ENCODE data around the gene OR6B2. TPM values are rescaled to one million over a fixed set of nuclear protein-coding genes. Genes with fewer than 3 reads are reported as not detected.

The OR6B2 gene
- total RNA-seq, 1 donor from 2014 or later, result 1.7 TPM

Other genes with a start within 250 kb of the OR6B2 start
- 100 TPM for gene NDUFA10, start 5.1 kb downstream of the OR6B2 start, total RNA-seq (ENCODE audit: insufficient read depth, low replicate concordance)
- not detected for gene OR6B3, start 23.1 kb upstream of the OR6B2 start, total RNA-seq (ENCODE audit: insufficient read depth, low replicate concordance)
- 18.5 TPM for gene COPS9, start 105.9 kb upstream of the OR6B2 start, total RNA-seq (ENCODE audit: insufficient read depth, low replicate concordance)
- not detected for gene OTOS, start 110.2 kb upstream of the OR6B2 start, total RNA-seq (ENCODE audit: insufficient read depth, low replicate concordance)

Data from umbilical cord (tissue), 1 donor.